ENCODE data around the gene RAB7A.

DNA sequence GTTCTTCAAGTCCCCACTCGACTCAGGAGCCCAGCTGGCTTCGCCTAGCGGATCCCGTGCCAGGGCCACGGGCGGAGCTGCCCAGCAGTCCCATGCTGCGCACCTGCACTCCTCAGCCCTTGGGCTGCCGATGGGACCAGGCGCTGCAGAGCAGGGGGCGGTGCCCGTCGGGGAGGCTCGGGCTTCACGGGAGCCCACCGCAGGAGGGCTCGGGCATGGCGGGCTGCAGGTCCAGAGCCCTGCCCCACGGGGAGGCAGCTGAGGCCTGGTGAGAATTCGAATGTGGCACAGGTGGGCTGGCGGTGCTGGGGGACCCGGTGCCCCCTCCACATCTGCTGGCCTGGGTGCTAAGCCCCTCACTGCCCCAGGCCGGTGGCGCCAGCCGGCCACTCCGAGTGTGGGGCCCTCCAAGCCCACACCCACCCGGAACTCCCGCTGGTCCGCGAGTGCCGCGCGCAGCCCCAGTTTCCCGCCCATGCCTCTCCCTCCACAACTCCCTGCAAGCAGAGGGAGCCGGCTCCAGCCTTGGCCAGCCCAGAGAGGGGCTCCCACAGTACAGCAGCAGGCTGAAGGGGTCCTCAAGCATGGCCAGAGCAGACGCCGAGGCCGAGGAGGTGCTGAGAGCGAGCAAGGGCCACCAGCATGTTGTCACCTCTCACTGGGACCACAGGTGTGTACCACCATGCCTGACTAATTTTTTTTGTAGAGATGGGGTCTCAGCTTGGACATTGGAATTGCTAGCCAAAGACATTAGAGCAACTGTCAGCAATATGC, 17.0 kb downstream of the RAB7A start:
- TF ChIP-seq, protein P1, sequence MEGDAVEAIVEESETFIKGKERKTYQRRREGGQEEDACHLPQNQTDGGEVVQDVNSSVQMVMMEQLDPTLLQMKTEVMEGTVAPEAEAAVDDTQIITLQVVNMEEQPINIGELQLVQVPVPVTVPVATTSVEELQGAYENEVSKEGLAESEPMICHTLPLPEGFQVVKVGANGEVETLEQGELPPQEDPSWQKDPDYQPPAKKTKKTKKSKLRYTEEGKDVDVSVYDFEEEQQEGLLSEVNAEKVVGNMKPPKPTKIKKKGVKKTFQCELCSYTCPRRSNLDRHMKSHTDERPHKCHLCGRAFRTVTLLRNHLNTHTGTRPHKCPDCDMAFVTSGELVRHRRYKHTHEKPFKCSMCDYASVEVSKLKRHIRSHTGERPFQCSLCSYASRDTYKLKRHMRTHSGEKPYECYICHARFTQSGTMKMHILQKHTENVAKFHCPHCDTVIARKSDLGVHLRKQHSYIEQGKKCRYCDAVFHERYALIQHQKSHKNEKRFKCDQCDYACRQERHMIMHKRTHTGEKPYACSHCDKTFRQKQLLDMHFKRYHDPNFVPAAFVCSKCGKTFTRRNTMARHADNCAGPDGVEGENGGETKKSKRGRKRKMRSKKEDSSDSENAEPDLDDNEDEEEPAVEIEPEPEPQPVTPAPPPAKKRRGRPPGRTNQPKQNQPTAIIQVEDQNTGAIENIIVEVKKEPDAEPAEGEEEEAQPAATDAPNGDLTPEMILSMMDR (IDR thresholded peaks at IDR 0.05), result no peak
- TF ChIP-seq POLR2A (IDR thresholded peaks at IDR 0.05), result no peak
- no peak for TF ChIP-seq EP300 (IDR thresholded peaks at IDR 0.05)

All from stomach (tissue), 4 donors.